ENCODE data around the gene MEGF10.
"Not testable (repeated sequence)": the region's sequence is repeated elsewhere in the genome, so short reads cannot be mapped to it uniquely, and the experiment has no call there.

MEGF10 gene

DNA sequence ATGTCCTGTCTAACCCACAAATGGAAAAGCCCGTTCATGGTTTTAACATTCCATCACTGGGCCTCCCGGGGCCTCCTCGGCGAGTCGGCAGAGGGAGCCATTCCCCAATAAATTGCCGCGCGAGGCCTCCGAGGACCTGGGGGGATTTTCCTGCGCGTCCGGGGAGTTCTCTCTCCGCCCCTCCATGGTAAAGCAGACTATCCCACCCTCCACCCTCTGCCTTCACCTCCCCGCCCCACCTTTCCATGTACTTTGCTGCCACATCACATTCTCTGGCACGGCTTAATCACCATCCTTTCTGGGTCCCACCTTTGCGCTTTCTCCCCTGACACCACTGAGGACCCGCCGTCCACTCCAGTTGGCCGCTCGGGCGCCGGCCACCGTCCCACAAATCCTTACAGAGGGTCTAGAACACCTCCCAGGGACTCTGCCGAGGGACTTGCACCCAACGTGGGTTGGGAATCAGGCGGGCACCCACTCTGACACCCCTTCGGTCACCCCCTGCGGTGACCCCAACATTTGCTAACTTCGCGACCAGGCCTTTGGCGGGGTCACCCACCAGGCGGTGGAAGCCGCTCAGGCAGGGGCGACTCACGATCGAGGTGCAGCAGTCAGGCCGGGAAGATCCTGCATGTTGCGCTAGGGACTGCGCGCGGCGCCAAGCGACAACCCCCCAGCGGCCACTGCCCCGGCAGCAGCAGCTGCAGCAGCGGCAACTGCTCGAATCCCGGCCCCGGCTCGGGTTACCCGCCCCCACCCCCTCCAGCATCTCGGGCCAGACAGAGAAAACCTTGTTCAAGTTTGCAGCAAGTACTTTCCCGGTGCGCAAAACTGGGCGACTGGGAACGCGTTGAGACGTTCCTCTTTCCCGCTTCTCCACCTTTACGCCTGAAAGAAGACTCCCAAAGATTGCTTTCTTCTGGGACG, at the start of gene MEGF10:
TSS of gene MEGF10 (plus strand) at position 778 of the 927 bp plus-strand sequence. CDS start 40,513 bp downstream, outside the sequence.
- no peak for DNase-seq

DNA sequence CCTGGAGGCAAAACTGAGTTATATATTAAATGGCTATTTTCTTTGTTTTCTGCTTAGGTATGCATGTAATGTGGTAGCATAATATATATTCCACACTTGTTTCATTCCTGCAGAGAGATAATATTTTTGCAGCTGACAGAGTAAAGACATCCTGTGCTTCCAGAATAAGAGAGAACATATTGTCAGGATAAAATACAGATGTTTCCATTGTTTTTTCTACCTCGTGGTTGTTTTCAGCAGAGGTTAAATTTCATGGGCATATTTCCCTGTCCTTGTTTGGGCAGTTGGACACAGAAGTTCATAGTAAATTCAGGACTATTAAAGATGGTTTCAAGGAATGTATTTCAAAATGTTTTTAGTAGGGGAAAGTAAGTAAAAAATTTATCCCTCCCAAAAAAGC, 47.6 kb upstream of the MEGF10 start:
- DNase-seq: no peak

DNA sequence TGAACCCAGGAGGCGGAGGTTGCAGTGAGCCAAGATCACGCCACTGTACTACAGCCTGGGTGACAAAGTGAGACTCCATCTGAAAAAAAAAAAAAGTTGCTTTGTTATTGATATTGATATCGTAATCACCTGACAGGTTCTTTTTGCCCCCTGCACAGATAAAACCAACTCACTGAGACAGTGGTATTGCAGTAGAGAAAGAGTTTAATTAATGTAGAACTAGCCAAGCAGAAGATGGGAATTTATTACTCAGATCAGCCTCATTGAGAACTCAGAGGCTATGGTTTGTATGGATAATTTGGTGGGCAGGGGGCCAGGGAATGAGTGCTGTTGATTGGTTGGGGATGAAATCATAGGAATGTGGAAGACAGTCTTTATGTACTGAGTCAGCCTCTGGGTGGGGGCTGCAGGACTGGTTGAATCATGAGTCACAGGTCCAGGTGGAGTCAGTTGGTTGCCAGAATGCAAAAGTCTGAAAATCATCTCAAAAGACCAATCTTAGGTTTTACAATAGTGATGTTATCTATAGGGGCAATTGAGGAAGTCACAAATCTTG, 35.8 kb upstream of the MEGF10 start:
- DNase-seq: no peak

DNA sequence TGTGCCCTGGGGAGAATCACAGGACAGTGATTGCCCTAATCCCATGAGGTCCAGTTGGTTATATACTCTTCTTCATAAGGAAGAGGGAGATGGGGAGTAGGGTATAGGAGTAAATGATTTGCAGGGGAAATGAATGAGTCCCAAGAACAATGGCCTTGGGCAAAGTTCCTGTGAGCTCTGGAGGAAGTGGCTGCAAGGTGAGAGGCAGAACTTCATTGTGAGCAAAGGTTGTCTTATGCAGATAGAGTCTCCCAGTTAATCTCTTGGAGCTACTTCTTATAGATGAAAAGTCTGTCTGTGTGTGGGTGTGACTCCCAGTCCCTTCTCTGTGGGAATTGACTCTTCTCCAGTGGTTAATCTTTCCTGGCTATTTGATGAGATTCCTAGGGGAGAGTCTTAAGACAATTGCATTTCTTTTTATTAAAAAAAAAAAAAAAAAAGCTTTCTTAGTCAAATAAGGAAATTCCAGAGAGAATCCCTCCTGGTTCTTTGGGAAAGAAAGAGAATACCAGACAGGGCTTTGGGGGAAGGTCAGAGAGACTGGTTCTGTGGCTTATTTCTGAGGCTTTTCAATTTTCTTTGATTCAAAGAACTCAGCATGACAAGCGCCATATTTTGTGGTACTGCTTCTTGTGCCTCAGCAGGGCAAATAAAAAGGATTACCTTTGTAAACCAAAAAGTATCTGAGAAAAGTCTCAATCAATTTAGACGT, 33.6 kb upstream of the MEGF10 start:
- DNase-seq: no peak

DNA sequence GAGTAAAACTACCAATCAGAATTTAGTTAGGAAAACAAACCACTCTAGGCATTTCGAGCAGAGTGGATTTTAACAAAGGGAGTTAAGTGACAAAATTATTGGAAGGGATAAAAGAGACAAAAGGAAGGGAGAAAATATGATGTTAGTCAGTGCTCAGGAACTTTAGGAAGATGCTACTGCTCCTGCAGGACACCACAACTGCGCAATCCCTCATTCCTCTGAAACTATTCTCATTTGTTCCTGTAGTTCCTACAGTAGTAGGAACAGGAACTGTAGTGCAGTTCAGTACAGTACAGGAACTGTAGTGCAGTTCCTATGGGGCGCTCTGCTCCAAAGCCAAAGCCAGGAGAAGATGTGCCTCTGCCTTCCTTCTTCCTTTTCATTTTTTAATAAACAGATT, 29.9 kb upstream of the MEGF10 start:
- DNase-seq: no peak

DNA sequence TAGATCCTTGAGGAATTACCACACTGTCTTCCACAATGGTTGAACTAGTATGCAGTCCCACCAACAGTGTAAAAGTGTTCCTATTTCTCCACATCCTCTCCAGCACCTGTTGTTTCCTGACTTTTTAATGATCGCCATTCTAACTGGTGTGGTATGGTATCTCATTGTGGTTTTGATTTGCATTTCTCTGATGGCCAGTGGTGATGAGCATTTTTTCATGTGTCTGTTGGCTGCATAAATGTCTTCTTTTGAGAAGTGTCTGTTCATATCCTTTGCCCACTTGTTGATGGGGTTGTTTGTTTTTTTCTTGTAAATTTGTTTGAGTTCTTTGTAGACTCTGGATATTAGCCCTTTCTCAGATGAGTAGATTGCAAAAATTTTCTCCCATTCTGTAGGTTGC, 25.1 kb upstream of the MEGF10 start:
- not testable (repeated sequence) for DNase-seq

DNA sequence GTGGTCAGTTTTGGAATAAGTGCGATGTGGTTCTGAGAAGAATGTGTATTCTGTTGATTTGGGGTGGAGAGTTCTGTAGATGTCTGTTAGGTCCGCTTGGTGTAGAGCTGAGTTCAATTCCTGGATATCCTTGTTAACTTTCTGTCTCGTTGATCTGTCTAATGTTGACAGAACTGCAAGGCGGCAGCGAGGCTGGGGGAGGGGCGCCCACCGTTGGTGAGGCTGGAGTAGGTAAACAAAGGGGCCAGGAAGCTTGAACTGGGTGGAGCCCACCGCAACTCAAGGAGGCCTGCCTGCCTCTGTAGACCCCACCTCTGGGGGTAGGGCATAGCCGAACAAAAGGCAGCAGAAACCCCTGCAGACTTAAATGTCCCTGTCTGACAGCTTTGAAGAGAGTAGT, 22.3 kb upstream of the MEGF10 start:
- not testable (repeated sequence) for DNase-seq

DNA sequence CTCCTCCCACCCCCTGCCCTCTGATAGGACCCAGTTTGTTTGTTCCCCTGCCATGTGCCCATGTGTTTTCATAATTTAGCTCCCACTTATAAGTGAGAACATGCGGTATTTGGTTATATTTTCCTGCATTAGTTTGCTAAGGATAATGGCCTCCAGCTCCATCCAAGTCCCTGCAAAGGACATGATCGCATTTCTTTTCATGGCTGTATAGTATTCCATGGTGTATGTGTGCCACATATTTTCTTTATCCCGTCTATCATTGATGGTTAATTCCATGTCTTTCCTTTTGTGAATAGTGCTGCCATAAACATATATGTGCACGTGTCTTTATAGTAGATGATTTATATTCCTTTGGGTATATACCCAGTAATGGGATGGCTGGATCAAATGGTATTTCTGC, 19.9 kb upstream of the MEGF10 start:
- not testable (repeated sequence) for DNase-seq

DNA sequence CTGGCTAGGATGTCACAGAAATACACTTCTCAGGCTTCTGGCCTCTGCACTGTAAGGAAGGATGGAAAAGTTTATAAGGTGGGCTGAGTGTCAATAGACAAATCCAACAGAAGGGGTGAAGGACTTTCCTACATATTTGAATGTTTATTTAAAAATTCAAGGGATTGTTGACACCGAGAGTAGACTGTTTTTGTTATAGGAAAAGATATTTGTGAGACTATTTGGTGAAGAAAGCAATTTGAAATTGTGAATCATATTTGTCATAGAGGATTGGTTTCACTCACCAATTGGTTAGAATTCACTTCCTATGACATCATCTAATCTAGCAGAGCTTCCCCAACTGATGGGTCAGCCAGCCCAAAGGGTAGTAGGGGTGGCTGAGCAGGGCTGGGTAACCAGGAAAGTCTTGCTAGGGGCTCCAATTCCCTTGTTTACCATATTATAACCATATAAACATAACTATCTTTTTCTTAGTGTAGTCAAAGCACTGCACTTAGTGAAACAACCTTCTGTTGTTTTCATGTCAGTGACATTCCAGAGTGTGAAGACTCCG, 14.9 kb upstream of the MEGF10 start:
- DNase-seq: peak; percentile 52

DNA sequence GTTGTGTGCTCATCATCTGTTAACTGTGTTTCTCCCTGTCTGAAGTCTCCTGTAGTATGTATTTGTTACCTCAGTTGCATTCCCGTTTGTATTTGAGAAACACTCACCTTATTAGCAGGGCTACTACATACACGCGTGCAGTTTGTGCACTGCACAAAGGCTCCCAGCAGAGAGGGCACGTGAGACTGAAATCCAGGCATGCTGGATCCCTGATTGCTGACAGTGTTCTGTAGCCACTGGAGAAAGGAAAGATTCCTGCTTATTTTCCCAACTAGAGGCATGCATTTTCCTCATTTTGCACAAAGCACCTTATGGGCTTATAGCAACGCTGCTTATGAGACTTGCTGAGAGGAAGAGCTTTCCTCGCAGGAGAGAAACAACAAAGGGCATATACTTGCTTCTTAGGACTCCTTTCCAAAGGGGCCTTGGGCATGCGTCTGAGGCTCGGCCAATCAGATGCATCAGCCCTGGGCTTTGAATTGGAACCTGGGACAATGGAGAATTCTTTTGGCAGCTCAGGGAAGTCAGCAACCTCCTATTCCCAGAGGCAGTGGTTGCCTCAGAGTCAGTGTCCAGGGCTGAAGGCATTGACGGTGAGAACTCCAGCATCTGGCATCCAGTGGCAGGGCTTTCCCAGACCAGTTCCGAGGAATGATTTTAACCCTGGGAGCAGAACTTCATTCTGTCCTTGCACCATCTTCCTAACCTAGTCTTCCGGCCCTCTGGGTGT, 9.9 kb upstream of the MEGF10 start:
- DNase-seq: peak; percentile 95

DNA sequence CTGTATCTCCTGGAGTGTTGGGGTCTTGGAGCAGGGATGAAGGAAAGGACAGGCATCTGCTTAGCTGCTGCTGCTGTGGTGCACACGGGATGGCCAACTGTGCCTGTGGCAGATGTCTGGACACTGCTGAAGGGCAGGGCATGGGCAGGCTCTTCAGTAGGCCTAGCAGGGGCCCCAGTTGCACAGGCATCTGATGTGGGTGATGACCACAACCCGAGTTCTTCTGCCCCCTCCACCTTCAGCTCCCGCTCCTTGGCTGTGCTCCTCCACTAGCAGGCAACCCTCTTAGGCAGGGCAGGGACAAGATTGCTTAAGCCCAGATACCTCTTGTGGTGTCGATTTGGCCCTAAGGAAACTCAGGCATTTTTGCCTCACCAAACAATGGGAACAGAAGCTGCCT, 9.0 kb upstream of the MEGF10 start:
- no peak for DNase-seq

DNA sequence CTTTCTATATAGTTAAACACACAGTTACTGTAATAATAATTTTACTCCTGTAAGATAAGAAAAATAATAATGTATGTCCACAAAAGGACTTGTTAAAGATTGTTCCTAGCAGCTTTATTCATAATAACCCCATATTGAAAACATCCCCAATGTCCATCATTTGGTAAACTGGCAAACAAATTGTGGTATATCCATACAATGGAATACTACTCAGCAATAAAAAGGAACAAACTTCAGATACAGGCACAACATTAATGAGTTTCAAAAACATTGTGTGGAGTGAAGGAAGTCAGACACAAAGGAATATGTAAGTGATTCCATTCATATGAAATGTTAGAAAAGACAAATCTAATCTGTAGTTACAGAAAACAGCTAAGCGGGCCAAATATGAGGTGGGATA, 1.9 kb upstream of the MEGF10 start:
- DNase-seq: no peak

DNA sequence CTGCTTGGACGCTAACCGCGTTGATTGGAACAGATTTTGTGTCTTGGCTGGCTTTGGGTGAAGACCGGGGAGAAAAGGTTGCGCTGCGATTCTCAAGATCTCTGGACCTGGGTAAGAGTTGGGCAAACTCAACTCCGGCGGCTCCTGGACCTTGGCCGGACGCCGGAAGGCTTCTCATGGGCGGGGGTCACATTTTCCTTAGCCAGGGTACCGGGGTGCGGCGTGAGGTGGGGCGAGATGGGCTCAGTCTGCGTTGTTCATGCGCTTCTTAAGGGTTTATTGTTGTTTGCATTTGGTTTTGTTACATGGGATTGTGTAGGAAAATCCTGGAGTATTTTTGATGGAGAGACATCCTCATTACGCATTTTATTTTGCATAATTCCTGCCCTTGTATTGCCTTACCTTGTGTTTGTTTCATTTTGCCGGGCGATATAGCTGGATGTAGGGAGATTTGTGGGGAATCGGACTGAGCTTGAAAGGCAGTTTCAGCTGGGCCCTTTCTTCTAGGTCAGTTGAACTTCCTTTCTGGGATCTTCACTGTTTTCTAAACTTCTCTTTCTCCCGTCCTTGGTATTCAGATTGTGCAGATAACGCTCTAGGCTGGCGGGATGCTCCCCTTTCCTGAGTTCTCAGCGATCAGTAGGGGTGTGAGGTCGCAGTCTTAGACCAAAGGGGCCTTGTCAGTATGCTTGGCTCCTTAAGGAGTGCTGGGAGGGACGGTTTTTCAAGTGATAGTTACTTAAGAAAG, 524 bp downstream of the MEGF10 start:
- DNase-seq: no peak

DNA sequence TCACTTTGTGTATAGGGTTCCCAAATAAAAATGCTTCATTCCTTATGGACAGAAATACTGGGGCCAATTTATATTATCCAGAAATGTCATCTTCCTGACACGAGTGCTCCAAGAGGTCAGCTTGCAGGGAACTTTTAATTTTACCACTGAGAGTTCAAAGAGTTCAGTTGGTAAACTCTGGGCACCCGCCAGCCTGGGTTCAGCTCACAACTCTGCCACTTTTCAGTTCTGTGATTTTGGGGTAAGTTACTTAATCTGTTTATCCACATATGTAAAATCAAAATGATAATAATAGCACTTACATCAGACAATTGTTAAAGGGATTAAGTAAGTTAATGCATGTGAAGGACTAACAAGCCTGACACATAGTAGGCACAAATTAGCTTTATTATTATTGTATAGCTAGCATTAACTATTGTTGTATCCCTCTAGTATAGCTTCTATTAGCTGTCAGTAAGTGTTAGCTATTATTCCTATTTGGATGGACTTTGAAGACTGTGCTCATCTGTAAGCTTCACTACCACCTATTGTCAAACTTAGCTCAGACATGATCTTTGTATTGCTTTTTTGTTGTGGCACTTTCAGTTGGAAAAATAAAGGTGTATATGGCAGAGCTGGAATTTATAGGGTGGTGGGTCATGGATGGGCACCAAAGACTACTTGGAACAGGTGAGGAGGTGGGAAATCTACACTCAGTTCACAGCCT, 1.6 kb downstream of the MEGF10 start:
- DNase-seq: no peak

DNA sequence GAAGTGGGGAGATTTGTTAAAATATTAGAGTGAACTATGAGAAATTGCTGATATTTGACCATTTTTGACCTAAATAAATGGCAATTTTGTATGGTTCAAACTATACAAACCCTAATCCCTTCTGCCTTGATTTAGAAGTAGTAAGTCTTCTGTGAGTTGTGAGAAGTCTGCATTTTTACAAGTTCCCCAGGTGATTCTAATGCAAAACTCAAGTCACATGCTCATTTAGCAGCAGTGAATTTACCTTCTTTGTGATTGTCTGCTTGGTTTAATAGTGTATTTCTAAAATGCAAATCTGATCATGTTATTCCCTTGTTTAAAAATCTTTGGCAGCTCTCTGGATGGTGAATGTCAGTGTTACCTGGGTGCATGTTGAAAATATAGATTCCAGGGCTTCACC, 2.8 kb downstream of the MEGF10 start:
- DNase-seq: no peak

DNA sequence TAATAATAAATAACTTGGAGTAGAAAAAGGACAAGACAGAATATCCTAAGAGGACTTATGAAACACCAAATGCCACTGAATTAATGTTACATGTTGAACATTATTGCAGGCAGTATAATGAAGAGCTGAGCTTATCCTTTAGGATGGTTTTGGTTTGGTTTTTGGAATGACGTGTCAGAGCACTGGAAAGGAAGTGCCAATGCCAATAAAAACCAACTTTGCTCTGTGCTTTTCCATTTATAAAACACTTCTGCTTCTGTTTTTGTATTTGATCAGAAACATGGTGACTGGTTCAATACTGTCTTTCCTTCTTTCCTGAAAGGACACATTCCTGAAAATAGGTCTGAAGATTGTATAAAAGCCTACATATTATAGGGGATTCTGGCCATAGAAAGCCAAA, 4.2 kb downstream of the MEGF10 start:
- DNase-seq: no peak

DNA sequence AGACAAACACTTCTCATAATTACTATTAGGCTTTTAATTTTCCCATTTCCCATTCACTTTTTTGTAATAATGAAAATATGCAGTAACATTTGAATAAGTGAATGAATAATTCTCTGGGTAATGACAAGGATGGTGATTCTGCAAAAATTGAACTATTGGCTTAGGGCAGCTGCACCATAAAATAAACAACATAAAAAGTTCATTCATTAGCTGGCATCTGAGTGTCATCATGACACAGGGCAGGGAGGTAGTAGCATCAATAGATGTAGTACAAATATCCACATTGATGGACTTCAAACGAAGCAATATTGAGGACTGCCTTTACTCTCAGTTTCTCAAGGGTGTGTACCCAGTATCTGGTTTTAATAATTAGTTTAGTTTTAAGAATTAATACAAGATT, 4.9 kb downstream of the MEGF10 start:
- DNase-seq: no peak

DNA sequence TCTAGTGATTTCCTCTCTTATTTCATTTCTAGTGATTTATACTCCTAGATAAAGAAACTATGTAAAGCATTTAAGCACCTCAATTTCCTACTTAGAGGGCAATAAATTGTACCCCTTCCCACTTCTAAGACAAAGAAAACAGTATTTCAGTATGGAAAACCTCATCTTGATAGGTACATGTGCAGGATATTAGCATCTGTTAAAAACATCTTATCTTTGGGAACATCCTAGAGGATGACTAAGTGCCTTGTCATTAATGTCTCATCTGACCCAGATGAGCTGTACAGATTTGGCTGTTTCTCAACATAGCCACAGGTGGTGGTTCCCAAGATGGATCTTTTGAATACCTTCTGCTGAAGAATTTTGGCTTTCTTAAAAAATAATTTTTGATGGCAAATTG, 5.7 kb downstream of the MEGF10 start:
- DNase-seq: no peak

DNA sequence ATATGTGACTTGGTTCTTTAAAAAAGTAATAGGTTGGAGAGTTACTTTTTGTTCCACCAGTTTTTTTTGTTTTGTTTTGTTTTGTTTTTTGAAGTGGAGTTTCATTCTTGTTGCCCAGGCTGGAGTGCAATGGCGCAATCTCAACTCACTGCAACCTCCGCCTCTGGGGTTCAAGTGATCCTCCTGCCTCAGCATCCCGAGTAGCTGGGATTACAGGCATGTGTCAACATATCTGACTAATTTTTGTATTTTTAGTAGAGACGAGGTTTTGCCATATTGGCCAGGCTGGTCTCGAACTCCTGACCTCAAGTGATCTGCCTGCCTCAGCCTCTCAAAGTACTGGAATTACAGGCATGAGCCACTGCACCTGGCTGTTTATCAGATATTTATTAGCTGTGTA, 6.3 kb downstream of the MEGF10 start:
- DNase-seq: not testable (repeated sequence)

DNA sequence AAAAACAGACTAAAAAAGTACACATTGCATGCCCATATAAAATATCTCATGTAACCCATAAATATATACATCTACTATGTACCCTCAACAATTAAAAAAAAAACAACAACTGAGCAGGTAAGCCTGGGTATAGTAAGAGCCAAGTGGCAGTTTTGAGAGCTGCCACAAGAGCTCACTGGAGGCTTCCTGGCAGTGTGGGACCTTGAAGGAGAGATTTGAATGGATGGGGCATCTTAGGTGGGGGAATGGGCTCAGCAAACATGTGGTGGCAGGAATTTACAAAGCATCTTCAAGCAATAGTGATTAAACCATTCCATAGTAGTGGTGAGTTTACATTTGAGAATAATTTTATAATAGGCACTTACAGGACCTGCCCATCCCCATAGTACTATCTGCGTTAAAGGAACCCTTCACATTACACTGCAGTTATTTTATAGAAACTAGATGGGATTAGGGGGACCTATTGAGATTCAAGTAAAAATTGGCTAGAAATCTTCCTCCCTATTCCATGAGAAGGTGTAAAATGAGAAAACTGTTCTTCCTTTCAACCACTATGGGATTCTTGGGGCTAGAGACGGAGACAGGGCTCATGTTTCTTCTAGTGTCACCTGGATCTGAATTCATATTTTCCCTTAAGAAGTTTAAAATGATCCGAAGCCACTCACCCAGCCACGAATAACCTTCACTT, 6.9 kb downstream of the MEGF10 start:
- DNase-seq: no peak

DNA sequence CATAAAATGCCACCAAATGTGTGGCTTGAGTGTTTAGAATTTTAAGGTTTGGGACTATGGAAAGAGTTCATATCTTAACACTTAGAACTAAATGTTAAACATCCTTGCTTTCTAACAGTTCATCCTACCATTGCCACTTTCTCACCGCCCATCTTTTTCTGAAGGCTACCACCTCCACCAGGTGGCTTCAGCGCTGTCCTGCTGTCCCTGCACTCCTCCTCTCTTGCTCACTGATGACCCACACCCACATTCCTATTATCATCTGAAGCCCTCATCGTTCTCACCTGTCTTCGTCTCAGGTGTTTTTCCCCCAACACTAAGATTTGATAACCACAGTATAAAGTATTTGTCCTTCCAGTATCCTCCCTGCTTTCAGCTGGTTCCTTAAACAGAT, 7.4 kb downstream of the MEGF10 start:
- DNase-seq: no peak
